VCaP (cell line): ENCODE data around the gene CSTF3.

ENCODE experiments used
- H3K27ac ChIP-seq: fragments of 450-650 bp; 2 replicates; pipeline ENCODE4 v1.5.1; 2017
- CTCF ChIP-seq: fragments of 450-650 bp; conservative IDR thresholded peaks from 2 replicates; pipeline ENCODE4 v1.5.1; 2017; ENCODE audit warnings: mild to moderate bottlenecking, moderate library complexity

Gene CSTF3

GRCh38 chr11:33158596-33159275, 2.5 kb downstream of the CSTF3 start:
- TF ChIP-seq CTCF, result no peak
- no peak overlapping the region; the same call in 1 of the 2 replicates for H3K27ac ChIP-seq

GRCh38 chr11:33157103-33158027, 3.9 kb downstream of the CSTF3 start:
- no peak for TF ChIP-seq CTCF
- no peak overlapping the region for H3K27ac ChIP-seq

GRCh38 chr11:33151399-33151798, 9.9 kb downstream of the CSTF3 start:
- TF ChIP-seq CTCF, result no peak
- no peak overlapping the region for H3K27ac ChIP-seq

GRCh38 chr11:33147559-33147958, 13.7 kb downstream of the CSTF3 start:
- no peak overlapping the region for H3K27ac ChIP-seq
- TF ChIP-seq CTCF, result no peak

- no peak overlapping the region for H3K27ac ChIP-seq
- no peak for TF ChIP-seq CTCF
Observed at GRCh38 chr11:33135768-33136443, 25.4 kb downstream of the CSTF3 start.

GRCh38 chr11:33135216-33135615, 26.1 kb downstream of the CSTF3 start:
- no peak for TF ChIP-seq CTCF
- no peak overlapping the region for H3K27ac ChIP-seq

- no peak overlapping the region for H3K27ac ChIP-seq
Observed at GRCh38 chr11:33134276-33134675, 27.0 kb downstream of the CSTF3 start.

More at GRCh38 chr11:33134276-33134675, 27.0 kb downstream of the CSTF3 start:
- TF ChIP-seq CTCF, result no peak
